Stimulated activated CD4-positive, alpha-beta T cell treated with anti-CD3 and anti-CD28 coated beads, TNF-alpha, amount 100 ng/mL, for 4 hours (primary cell): ENCODE measurements around the gene NRDE2.
"Not testable (repeated sequence)": the region's sequence is repeated elsewhere in the genome, so short reads cannot be mapped to it uniquely, and the experiment has no call there.

Source experiments
- DNase-seq, 3 experiments: peaks; one replicate each; pipeline ENCODE4 v3.0.0-alpha.2; 2020; ENCODE audit warnings: low read depth in 3 of 3

NRDE2 gene

DNA sequence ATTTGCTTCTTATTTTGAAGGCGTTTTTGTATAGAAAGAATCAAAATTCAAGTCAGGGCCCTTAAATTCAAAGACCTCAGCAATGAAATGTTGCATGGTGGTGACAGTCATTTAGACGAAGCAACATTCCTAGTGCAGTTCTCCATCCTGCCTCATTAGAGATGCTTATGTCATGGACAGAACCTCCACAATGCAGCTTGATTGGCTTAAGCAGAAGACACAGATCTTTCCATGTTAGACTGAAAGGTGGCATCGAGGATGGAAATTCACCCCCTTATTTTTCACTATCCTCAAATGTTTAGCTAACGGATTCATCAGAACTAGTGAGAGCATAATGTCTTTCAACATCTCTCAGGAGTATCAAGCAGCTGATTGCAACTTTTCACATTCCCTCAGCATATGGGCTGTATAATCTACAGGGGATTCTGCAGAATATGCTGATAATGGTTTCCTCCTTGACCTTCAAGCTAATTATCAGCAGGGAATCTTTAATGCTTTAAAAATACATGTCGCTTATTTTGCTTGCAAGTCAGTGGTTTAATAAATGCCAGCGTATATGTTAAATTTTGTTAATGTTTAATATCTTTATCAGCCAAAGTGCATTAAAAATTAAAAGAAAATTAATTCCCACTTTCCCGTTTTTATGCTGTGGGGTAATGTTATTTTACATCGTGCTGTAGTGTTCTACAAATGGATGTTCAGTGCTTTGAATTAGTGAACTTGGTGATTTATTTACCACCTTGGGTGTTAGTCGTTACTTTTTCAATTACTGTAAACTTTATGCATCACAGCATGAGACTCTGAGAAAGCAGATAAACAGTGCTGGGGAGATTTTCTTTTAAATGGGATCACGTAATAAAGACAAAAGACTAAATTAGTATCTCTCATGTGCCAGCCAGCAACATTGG, 12.8 kb upstream of the NRDE2 start:
- DNase-seq, result no peak

- no peak for DNase-seq
Measured at GRCh38 chr14:90342327-90342726, 10.6 kb upstream of the NRDE2 start.

GRCh38 chr14:90341784-90342183, 10.0 kb upstream of the NRDE2 start:
- DNase-seq, result no peak

- DNase-seq, result not testable (repeated sequence)
Measured at GRCh38 chr14:90341232-90341631, 9.5 kb upstream of the NRDE2 start.

DNA sequence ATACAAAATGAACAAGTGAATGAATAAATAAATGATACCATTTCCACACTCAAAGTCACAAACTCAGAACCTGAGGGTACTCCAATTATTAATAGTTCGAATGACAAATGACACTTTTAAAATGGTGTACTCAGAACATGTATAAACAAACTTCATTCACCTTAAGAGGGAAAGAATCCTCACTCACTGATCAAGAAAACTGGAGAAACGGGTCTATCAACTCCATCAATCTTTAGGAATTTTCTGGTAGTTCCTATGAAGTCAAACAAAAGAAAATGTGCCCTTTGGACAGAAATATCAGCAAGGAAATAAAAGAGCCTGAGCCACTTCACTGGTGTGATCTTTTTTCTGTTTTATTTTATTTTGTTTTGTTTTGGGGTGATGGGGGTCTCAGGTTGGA, 5.2 kb upstream of the NRDE2 start:
- no peak for DNase-seq

- DNase-seq, result no peak
Measured at GRCh38 chr14:90336401-90336800, 4.7 kb upstream of the NRDE2 start.

DNA sequence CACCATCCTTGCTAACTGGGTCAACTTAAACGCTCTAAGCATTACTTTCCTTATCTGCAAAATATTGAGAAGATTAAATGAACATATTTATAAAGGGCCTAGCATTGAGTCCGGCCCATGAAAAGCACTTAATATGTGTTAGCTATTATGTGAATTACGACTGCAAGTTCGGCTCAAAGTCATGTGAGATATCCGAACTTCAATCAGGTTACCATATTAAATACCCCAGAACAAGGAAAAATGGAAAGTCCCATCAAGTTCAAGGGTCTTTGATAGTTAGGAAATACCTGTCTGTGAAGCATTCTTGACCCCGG, 487 bp upstream of the NRDE2 start:
- DNase-seq, result no peak

DNA sequence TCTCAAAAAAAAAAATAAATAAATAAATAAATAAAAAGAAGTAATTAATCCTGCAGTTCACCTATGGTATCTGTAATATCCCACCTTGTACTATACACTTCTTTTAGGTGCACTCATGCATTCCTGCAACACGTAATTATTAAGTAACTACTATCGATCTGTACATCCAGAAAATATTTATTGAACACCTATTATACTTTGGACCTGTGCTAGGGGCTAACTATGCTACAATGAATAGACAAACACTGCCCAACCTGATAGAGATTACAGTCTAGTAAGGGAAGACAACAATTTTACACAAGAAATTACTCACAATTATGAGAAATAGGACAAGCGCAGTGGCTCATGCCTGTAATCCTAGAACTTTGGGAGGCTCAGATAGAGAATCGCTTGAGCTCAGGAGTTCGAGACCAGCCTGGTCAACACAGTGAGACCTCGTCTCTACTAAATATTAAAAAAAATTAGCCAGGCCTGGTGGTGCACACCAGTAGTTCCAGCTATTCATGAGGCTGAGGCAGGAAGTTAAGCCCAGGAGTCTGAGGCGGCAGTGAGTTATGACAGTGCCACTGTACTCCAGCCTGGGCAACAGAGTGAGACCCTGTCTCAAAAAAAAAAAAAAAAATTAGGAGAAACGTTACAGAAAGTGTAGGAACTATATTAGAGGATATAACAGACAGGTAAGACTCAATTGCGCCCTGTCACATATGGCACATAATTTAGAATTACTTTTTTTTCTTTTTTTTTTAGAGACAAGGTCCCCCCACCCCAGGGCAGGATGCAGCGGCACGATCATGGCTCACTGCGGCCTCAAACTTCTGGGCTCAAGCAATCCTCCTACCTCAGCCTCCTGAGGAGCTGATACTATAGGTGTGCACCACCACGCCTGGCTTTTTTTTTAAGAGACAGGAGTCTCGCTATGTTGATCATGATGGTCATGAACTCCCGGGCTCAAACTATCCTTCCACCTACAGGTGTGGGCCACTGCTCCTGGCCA, 1.2 kb downstream of the NRDE2 start:
- no peak for DNase-seq

DNA sequence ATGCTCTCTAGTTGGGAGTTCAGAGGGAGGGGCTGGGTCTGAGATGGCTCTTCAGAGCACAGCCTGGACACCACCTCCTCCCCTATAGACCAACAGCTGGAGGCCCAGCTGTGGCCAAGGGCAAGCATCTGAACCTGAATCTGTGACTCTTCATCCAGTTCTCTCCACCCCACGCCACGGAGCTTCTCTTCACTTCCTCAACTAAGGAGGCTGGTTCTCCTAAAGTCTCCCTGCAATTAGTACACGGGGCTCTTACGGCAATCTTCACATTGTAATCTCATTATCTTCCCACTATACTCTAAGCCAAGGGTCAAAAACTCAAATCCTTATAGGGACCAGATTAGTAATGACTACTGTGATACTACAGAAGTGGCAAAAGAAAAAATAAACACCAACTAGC, 9.8 kb downstream of the NRDE2 start:
- DNase-seq, result no peak

DNA sequence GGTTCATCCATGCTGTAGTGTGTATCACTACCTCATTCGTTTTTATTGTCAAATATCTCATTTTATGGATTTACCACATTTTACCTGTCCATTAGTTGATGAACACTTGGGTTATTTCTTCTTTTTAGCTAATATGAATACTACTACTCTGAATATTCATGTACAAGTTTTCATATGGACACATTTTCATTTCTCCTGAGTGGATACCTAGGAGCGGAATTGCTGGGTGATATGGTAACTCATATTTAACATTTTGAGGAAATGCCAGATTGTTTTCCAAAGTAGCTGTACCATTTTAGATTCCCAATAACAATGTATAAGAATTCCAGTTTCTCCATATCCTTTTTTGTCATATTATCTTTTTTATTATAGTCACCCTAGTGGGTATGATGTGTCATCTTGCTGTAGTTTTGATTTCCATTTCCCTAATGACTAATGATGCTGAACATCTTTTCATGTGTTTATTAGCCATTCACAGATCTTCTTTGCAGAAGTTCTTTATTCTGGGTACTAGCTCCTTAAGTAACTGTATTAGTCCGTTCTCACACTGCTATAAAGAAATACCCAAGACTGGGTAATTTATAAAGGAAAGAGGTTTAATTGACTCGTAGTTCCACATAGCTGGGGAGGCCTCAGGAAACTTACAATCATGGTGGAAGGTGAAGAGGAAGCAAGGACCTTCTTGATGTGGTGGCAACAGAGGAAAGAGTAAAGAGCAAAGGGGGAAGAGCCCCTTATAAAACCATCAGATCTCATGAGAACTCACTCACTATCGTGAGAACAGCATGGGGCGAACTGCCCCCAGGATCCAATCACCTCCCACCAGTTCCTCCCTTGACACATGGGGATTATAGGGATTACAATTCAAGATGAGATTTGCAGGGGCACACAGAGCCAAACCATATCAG, 11.9 kb downstream of the NRDE2 start:
- no peak for DNase-seq

GRCh38 chr14:90319173-90319572, 12.6 kb downstream of the NRDE2 start:
- no peak for DNase-seq

DNA sequence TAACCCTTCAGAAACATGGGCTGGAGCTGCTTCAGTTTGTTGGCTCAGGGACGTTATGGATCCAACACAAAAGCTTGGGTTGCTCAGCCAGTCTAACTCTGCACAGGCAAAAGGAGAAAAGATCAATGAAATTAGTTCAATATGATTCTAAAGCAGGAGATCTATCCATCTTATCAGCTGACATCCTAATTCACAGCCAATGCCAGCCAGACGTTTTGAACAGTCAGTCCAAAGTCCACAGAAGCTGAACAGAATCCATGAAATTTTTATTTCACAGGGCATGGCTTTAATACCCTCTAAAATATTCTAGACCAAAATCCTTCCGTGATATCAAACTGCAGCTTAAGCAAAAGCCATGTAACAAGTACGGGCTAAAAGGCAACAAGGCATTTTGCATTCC, 13.7 kb downstream of the NRDE2 start:
- no peak for DNase-seq

DNA sequence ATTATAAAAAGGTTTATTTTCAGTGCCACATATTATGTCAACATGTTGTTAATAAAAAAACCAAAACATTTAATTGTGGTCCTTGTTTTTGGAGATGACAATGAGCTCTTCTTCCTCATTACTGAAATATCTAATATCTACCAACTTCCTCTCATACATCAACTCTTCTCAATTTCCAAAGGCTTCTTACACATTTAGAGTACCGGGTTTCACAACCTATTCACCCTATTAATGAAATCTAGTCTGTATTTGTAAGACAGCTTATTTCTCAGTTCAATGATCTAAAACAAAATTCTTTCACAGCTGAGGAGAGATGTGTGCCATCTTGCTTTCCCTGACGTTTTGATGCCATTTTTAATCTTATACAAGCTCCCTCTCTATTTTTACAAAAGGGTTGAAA, 14.5 kb downstream of the NRDE2 start:
- DNase-seq, result no peak

DNA sequence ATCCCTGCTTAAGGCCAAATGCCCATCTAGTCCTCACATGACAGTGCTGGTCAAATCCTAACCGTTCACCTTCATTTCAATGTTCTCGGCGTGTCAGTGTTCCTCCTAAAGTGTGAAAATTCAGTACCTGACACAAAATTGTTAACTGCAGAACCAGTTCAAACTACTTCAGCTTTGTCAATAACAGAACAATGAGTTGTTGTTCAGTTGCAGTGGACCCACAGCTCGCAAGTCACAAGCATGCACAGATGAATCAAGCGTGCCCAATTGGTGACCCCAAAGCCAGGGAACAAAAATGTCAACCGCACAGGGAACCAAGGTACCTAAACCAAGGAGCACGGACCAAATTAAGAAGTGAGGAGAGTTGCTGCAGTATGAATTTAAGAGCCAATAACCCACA, 23.2 kb downstream of the NRDE2 start:
- no peak for DNase-seq

GRCh38 chr14:90305176-90305601, 26.6 kb downstream of the NRDE2 start:
- DNase-seq, result no peak

GRCh38 chr14:90304502-90304901, 27.2 kb downstream of the NRDE2 start:
- DNase-seq, result no peak

- DNase-seq, result no peak
Measured at GRCh38 chr14:90303473-90303872, 28.3 kb downstream of the NRDE2 start.

- DNase-seq, result no peak
Measured at GRCh38 chr14:90302529-90303303, 29.0 kb downstream of the NRDE2 start.

DNA sequence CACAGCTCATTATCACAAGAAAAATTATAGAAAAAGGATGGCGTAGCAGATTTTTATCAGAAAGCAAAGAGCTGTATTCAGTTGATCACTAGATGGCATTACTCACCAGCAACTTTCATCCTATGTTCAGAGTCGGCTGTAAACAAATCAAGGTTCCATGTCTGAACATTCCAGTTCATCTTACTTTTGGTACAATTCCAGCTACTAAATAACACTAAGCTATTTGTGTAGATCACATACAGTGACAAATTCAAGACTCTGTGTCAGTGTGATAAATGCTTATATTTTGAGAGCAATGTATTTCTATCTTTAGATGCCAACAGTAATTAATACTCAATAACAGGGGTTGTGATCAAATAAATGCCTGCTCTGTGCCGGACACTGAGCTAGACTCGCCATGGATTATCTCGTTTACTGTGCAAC, 30.1 kb downstream of the NRDE2 start:
- DNase-seq, result no peak

GRCh38 chr14:90301122-90301521, 30.6 kb downstream of the NRDE2 start:
- DNase-seq, result no peak

- no peak for DNase-seq
Measured at GRCh38 chr14:90300611-90301047, 31.1 kb downstream of the NRDE2 start.
